ENCODE data around the gene SUSD6.

SUSD6 gene

GRCh38 chr14:69600304-69600891 is 11.0 kb upstream of the SUSD6 start:
- Histone ChIP-seq H3K4me3 (ENCODE audit: low read length) (no peak overlapping the region), H4K20me1 (ENCODE audit: insufficient read depth, low read length) (no peaks in the 10 kb centered on the region), H3K27ac (ENCODE audit: low read length) (no peak overlapping the region), H3K9me2 (replicated peaks; ENCODE audit: insufficient read depth, low read length) (no peaks in the 10 kb centered on the region), H3F3A (ENCODE audit: insufficient read depth, low read length) (no peaks in the 10 kb centered on the region), H3K4me2 (ENCODE audit: low read depth, low read length) (no peak overlapping the region), H2AFZ (ENCODE audit: low read length) (no peak overlapping the region), H3K4me1 (ENCODE audit: low read length) (no peaks in the 10 kb centered on the region), H3K36me3 (replicated peaks; ENCODE audit: insufficient read depth, low read length) (no peaks in the 10 kb centered on the region), H3K9ac (ENCODE audit: low read length) (no peak overlapping the region), H3K79me2 (ENCODE audit: low read length) (no peaks in the 10 kb centered on the region), H3K27me3 (replicated peaks; ENCODE audit: insufficient read depth, low read length) (no peaks in the 10 kb centered on the region), H3K9me3 (replicated peaks; ENCODE audit: insufficient read depth, low read length) (no peaks in the 10 kb centered on the region)
- TF ChIP-seq EZH2phosphoT487 (IDR thresholded peaks at IDR 0.05; ENCODE audit: low read length): no peak
- no peak for TF ChIP-seq EZH2 (optimal IDR thresholded peaks at IDR 0.05; ENCODE audit: low read depth, low read length)
- no peak for TF ChIP-seq CTCF (IDR thresholded peaks at IDR 0.05; ENCODE audit: low read length)
- no peak for DNase-seq

- H3K9me3 ChIP-seq (replicated peaks; ENCODE audit: insufficient read depth, low read length): no peaks in the 10 kb centered on the region
- H3K9me2 ChIP-seq (replicated peaks; ENCODE audit: insufficient read depth, low read length): no peaks in the 10 kb centered on the region
- no peaks in the 10 kb centered on the region for H3F3A ChIP-seq (ENCODE audit: insufficient read depth, low read length)
- no peaks in the 10 kb centered on the region for H3K36me3 ChIP-seq (replicated peaks; ENCODE audit: insufficient read depth, low read length)
- H4K20me1 ChIP-seq (ENCODE audit: insufficient read depth, low read length): no peaks in the 10 kb centered on the region
- H3K4me1 ChIP-seq (ENCODE audit: low read length): peaks cover 8% of the 10 kb centered on the region; the same call in 1 of the 2 replicates
- TF ChIP-seq EZH2phosphoT487 (IDR thresholded peaks at IDR 0.05; ENCODE audit: low read length): no peak
- no peak for TF ChIP-seq CTCF (IDR thresholded peaks at IDR 0.05; ENCODE audit: low read length)
- no peak overlapping the region for H3K9ac ChIP-seq (ENCODE audit: low read length)
- no peak overlapping the region for H3K4me3 ChIP-seq (ENCODE audit: low read length)
- H3K79me2 ChIP-seq (ENCODE audit: low read length): no peaks in the 10 kb centered on the region
- no peak overlapping the region for H2AFZ ChIP-seq (ENCODE audit: low read length)
- H3K27ac ChIP-seq (ENCODE audit: low read length): no peak overlapping the region
- DNase-seq: no peak
- no peaks in the 10 kb centered on the region for H3K27me3 ChIP-seq (replicated peaks; ENCODE audit: insufficient read depth, low read length)
- no peak overlapping the region for H3K4me2 ChIP-seq (ENCODE audit: low read depth, low read length)
These were observed 5.7 kb upstream of the SUSD6 start for GRCh38 chr14:69605738-69606137.

DNA sequence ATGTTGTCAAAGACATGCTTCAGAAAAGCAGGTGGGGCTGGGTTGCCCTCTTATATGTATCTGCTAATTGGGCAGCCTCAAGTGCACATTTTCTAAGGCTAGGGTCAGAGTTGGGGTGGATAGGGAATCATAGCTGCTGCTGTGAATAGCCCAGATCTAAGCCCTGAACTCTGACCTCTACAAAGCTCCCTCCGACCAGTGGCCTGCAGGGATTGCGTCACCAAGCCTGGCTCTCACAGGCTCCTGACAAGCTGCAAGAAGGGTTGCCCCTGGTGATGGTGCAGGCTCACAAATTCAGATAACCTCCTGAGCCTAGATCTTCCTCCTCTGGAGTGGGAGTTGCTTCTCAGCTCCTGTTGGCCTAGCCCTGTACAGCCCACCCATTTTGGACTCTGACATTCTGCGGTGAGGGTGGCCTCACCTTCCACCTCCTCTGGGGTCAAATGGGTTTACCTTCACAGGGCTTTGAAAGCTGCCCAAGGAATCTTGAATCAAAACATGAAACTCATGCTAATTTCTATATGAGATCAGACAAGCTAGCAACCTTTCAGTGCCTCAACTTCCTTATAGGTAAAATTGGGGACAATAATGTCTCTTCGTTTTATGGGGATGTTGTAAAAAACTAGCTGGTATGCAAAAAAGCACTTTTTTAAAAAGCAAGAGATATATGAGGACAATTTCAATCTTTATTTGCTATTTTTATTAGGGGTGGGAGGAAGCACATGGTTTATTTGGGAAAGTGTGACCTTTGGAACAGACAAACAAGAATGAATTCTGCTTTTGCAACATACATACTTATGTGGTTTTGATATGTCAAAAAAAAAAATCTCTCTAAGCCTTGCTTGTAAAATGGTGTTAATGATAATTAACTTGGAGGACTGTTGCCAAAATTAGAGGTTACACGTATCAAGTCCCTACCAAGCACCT is 4.9 kb upstream of the SUSD6 start:
- no peak for DNase-seq
- H3K9ac ChIP-seq (ENCODE audit: low read length): no peak overlapping the region
- H3K9me2 ChIP-seq (replicated peaks; ENCODE audit: insufficient read depth, low read length): no peaks in the 10 kb centered on the region
- H3K9me3 ChIP-seq (replicated peaks; ENCODE audit: insufficient read depth, low read length): no peaks in the 10 kb centered on the region
- H3K36me3 ChIP-seq (replicated peaks; ENCODE audit: insufficient read depth, low read length): no peaks in the 10 kb centered on the region
- no peaks in the 10 kb centered on the region for H3K79me2 ChIP-seq (ENCODE audit: low read length)
- no peak overlapping the region for H3K4me2 ChIP-seq (ENCODE audit: low read depth, low read length)
- H3K4me3 ChIP-seq (ENCODE audit: low read length): no peak overlapping the region
- H3K27me3 ChIP-seq (replicated peaks; ENCODE audit: insufficient read depth, low read length): no peaks in the 10 kb centered on the region
- H3K4me1 ChIP-seq (ENCODE audit: low read length): peaks cover 8% of the 10 kb centered on the region; the same call in 1 of the 2 replicates
- TF ChIP-seq CTCF (IDR thresholded peaks at IDR 0.05; ENCODE audit: low read length): no peak
- no peak for TF ChIP-seq EZH2phosphoT487 (IDR thresholded peaks at IDR 0.05; ENCODE audit: low read length)
- TF ChIP-seq EZH2 (optimal IDR thresholded peaks at IDR 0.05; ENCODE audit: low read depth, low read length): no peak
- H4K20me1 ChIP-seq (ENCODE audit: insufficient read depth, low read length): no peaks in the 10 kb centered on the region
- H2AFZ ChIP-seq (ENCODE audit: low read length): no peak overlapping the region
- no peaks in the 10 kb centered on the region for H3F3A ChIP-seq (ENCODE audit: insufficient read depth, low read length)
- H3K27ac ChIP-seq (ENCODE audit: low read length): no peak overlapping the region

Measured in MM.1S (cell line).